GM19395 (cell line): ENCODE measurements around the gene ACP2.
A peak's percentile ranks its signal among the peaks of the same experiment; 100 is the strongest.

ENCODE experiments used
- ATAC-seq: cut with Tn5 transposase; IDR thresholded peaks from one replicate; pipeline ENCODE4 v1.9.1; 2021; ENCODE audit warnings: mild to moderate bottlenecking, moderate library complexity; ENCODE audit not compliant: unreplicated experiment

ACP2 gene

DNA sequence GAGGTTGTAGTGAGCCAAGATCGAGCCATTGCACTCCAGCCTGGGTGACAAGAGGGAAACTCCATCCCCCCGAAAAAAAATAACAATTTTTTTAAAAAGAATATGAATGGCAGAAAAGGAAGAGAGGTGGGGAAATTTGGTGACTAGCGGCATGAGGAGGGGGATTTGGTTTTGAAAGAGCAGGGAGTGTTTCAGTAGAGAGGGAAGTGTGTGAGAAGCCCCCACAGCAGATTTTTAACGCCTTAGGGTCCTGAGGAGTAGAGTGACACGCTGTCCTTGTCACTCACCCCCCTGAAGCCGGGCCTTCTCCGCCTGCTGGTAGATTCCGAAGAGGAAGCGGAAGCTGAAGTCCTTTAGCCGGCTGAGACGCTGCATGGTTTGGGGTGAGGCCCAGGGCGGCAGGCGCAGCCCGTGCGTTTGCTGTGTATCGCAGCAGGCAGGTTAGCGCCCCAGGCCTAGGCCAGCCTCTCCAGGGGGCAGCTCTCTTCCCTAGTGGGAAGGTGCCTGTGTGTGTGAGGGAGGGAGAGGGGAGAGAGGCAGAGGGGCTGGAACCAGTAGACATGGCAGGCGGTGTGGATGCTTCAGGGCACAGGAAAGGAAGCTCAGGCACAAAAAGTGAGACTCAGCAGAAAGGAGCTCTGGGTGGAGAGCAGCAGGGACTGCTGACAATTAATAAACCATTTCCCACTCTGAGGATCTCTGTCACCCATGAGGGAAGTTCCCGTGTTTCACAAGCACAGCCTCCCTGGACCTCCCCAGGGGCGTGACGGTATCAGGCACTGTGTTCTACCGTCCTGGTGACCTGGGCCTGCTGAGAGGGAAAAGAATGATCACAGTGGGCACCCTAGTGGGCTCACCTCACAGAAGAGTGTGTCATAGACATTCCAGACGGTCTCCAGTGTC is 3.9 kb downstream of the ACP2 start:
- ATAC-seq: no peak

DNA sequence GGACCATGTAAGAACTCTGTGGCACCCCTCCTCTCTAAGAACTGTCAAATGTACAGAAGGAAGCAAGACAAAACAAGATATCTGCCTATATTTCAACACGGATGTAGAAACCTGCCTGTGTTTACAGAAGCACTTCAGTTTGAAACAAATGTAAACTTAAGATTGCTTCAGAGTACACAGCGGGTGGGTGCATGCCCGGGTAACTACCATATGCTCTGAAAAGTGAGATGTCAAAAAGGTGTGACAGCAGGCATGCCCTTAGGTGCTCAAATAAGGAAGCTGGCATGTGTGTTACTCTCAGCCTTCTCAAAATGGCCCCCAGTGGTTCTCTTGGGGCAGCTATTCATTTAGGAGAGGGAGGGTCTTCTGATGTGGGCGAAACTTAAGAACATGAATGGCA is 5.2 kb downstream of the ACP2 start:
- no peak for ATAC-seq

DNA sequence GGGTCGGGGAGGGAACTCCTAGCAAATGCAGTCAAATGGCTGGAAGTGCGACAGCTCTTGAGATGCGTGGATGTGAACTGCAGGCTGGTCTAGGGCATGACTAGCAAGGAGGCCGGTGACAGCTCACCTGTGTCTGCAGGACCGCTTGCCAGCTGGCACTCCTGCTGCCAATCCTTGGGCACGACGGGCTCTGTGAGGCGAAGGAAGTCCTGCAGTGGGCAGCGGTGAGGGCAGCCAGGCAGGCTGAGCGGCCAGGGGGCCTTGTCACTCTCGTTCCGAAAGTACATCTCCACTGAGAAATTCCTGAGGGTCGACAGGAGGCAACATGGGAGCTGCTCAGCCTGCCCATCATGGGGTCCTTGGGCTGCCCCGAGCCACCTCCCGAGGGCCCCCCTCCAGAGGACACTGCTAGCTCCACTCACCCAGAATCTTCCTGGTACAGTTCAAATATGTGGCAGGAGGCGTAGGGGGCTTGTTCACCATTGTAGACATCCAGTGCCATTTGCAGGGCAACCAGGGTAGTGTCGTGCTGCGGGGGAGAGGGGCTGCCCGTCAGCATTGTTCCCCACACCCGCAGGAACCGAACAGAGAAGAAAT is 5.9 kb downstream of the ACP2 start:
- no peak for ATAC-seq

DNA sequence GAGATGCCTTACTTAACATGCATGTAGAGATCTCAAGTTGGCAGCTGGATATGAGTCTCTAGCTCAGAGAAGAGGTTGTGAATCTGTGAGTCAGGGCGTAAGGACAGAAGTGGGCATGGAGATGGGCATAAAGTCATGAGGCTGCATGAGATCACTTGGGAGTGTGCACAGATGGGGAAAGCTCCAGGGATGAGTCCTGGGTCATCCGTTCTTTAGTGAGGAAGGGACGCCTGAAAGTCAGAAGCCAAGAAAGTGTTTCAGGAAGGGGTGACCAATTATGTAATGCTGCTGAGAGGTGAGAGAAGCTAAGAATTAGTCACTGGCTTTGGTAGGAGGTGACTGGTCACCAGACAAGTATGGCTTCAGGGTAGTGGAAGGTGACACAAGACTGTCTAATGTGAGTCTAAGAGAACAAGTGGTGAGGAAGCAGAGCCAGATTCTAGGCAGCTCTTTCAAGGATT is 6.7 kb downstream of the ACP2 start:
- no peak for ATAC-seq

DNA sequence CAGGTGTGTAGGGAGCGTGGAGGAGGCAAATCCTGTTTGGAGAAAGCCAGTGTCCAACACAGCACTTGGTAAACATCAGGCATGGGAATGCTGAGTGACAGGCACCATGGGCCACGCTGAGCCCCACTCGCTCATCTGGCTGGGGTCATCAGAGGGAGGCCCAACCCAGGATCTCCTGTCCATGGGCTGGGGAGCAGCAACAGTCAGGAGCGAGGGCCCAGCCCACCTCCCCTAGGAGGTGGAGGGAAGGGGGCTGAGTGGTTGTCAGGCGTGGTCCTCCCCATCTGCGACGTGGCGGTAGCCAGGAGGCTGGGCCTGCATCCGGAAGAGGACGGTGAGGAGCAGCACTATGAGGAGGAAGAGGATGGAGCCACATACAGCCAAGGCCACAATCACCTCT is 8.8 kb downstream of the ACP2 start:
- ATAC-seq: no peak

DNA sequence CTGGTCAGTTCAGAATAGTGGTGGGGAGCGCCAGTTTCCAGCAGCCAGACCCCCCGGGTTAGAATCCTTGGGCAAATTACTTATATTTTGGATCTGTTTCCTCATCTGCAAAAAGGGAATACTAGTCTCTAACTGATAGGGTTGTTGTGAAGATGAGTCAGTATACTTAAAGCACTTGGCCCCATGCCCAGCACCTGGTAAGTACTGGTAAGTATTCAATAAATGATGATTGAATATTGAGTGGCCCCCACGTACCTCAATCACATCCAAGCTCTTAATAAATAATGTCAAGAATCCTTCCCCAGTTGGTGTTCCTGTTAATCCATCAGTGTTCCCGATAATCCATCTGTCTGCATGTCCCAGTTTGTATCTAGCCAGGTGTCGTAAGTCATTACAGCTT is 12.1 kb downstream of the ACP2 start:
- no peak for ATAC-seq

DNA sequence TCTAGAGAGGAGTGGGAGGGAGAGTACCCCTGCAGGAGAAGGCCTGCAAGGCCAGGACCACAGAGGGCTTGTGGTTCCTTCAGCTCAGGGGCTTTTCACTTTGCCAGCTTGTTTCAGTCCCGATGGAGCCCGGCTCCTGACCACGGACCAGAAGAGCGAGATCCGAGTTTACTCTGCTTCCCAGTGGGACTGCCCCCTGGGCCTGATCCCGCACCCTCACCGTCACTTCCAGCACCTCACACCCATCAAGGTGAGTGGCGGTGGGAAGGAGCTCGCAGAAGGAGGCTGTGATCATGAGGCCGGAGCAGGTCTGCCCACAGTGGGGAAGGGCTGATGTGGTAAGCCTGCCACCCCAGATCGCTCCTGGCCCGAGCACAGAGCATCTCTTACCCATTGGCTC is 13.5 kb downstream of the ACP2 start:
- ATAC-seq: no peak

DNA sequence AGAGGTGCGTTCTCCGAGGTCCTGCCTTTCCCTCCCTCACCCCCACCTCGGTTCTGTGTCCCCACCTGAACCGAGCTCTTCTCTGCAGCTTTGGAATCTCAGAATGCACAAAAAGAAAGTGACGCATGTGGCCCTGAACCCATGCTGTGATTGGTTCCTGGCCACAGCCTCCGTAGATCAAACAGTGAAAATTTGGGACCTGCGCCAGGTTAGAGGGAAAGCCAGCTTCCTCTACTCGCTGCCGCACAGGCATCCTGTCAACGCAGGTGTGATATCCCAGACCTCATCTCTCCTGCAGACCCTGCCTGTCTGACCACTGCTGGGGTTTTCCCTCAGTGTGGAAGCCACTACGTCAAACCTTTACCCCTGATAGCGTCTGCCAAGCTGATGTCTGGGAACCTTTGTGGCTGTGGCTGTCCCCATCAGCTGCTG is 13.9 kb downstream of the ACP2 start:
- no peak for ATAC-seq

DNA sequence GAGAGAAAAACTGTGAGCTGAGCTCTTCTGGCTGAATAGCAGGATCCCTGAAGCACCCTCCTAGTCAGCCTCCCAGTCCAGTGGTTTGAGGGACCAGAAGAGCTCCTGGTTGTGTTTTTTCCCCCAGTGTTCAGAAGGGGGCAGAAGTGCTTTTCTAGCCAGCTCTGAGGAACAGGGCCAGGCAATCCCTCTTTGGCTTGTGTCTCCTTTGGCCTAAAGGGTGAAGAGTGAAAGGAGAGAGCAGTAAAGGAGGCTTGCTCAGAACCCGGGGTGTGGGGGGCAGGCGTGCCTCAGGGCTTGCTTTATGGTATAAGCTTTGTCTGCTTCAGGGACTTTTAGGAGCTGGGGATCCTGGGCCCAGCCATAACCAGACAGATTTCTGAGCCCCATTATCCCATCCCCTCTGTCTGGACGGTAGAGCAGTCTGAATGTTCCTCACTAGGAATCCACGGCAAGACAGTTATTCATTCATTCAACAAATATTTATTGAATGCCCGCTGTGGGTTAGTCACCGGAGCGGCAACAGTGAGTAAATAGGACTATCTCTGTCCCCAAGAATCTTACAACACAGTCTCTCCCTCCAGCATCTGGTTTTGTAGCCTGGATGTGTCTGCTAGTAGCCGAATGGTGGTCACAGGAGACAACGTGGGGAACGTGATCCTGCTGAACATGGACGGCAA is 14.5 kb downstream of the ACP2 start:
- no peak for ATAC-seq

DNA sequence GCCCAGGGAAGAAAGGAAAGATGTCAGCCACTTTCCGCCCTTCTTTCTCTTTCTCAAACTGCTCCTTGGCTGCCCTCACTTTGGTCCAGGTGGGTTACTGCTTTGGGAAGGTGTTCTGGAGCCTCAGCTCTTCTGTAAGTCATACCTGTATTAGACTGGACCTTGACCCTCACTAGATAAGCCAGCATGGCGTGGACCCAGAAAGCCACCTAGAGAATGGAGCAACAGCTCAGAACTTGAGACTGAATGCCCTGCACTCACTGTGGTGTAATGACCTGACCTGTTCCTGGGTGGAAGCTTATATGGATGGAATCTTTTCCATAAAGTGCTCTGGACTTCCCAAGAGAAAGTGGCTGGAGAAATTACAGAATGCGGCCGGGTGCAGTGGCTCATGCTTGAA is 15.6 kb downstream of the ACP2 start:
- no peak for ATAC-seq

DNA sequence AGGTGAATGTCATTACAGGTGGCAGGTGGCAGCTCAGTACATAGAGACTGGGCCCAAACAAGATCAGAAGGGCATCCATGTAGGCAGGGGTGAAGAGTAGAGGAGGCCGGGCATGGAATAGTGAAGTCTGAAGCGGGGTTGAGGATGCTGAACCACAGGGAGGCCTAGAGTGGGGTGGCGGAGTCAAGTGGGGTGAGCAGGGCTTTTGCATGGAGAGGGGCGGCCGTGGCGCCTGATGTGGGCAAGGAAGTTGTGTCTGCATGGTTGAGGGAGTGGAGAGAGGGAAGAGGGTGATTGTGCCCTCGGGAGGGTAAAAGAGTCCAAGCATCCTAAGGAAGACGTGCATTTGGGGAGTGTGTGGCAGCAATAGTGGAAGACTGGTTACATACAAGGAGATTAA is 19.5 kb downstream of the ACP2 start:
- no peak for ATAC-seq

DNA sequence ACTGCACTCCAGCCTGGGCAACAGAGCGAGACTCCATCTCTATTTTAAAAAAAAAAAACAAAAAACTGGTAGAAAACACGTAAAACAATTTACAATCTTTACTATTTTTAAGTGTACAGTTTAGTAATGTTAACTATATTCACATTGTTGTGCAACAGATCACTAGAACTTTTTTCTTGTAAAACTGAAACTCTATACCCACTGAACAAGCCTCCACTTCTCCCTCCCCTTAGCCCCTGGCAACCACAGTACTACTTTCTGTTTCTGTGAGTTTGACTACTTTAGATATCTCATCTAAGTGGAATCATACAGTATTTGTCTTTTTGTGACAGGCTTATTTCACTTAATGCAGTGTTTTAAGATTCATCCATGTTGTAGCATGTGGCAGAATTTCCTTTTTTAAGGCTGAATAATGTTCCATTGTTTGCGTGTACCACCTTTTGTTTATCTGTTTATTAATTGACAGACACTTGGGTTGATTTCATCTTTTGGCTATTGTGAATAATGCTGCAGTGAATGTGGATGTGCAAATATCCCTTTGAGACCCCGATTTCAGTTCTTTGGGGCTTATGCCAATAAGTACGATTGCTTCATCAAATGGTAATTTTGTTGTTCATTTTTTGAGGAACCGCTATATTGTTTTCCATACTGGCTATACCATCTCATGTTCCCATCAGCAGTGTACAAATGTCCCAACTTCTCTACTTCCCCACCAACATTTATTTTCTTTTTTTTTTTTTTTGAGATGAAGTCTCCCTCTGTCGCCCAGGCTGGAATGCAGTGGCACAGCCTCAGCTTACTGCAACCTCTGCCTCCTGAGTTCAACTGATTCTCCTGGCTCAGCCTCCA is 22.8 kb downstream of the ACP2 start:
- ATAC-seq: peak; percentile 92

DNA sequence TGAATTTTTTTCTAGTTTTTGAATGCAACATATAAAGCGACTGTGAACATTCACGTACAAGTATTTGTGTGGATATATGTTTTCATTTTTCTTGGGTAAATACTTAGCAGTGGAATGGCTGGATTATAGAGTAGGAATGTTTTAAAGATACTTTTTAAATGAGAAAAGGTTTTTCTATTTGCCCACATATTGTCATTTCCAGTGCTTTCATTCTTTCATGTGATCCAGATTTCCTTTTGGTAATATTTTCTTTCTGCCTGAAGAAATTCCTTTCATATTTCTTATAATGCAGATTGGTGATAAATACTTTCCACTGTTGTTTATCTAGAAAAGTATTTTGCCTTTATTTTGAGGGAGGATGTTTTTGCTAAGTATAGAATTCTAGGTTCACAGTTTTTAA is 25.9 kb downstream of the ACP2 start:
- ATAC-seq: no peak

DNA sequence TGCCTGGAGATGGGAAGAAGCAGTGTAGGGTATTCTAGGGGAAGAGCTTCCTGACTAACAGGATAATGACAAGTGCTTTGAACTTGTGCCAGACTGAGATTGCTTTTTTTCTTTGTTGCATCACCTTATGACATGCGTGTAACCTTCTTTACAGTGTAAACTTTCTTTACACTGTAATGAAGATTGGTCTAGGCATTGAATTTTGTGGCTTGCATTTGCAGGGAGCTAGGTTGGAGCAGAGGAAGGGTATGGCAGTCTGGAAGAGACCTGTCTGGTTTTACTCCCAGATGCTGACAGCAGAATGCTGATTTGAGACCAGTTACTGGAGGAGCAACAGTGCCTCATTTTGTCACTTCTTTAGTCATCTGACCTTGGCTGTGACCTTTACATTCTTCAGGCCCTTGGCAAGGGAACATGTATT is 28.2 kb downstream of the ACP2 start:
- no peak for ATAC-seq

DNA sequence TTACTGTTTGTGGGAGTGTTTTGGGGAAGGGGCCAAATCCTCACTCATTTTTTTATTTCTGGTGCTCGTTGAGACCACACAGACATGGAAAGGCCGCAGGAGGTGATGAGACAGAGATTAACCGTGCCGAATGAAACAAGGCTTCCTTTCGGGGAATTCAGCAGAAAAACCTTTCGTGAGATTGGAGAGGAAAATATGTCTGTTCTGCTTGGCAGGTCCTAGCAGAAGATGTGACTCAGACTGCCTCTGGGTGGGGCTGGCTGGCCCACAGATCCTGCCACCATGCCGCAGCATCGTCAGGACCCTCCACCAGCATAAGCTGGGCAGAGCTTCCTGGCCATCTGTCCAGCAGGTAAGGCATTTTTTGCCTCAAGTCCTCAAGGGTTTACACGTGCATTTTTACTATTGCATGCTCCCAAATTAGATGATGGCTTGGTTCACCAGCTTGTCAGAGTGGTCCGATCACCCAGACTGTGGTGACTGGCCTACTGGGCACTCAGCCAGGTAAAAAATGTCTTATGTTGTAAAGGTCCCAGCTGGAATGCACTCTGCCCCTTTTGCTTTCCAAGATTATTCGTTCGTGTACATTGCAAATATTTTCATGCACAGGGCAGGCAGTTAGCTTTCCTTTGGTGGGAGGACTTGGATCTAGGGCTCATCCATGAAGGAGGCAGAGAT is 32.4 kb downstream of the ACP2 start:
- no peak for ATAC-seq

DNA sequence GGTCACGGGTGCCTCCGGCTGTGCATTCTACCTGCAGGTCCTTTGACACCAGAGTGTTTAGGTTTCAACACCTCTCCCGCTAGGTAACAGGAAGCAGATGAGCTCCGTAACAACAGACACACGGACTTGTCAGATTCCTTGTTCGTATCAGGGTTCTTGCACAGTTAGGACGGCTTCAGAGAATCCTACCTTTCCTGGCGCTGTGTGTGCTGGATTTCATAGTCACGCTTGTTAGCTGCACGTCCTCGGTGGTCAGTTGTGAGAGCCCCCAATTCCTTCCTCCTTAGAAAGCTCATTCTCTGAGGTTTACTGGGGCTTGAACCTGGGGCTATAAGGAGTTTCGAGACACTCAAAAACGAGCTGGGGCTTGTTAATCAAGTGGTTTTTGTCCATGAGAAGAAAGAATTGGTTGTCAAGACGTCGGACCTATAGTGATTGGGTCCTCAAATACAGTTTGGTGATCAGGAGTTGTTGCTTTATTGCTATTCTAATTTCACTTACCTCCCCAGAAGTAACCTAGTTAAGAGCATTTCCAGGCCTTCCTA is 33.2 kb downstream of the ACP2 start:
- no peak for ATAC-seq

DNA sequence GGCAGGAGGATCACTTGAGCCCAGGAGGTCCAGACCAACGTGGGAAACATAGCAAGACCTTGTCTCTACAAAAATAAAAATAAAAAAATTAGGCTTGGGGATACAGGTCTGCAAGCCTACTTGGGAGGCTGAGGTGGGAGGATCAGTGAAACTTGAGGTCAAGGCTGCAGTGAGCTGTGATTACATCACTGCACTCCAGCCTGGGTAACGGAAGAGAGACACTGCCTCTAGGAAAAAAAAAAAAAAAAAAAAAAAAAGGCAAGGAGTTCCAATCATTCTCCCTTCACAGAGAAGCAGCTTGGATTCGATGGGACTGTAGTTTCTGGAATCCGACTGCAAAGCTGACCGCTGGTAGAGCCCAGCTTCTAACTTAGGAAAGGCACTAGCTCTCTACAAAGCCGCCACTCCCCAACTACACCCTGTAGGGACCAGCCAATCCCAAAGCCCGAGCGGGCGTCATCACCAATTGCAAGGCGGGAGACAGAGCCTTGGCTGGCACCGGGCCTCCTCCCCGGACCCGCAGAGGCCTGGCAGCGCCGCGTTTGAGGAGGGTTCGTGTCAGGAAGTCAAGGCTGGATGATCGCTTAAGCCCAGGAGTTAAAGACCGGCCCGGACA is 34.6 kb downstream of the ACP2 start:
- peak; percentile 59 for ATAC-seq

DNA sequence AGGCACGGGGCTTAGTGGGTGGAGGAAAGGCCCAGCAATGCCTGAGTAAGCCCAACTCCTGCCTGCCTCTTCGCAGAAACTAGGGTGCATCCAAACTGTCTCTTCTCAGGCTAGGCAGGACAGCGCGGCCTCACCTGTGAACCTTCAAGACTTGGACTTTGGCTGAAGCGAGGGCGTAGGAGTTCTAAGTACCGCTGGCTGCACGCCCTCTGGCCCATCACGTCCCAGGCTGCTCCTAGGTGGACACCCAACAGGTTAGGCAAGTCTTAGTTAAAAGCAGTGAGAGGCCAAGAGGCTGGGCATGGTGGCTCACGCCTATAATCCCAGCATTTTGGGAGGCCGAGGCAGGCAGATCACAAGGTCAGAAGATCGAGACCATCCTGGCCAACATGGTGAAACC is 35.7 kb downstream of the ACP2 start:
- no peak for ATAC-seq

DNA sequence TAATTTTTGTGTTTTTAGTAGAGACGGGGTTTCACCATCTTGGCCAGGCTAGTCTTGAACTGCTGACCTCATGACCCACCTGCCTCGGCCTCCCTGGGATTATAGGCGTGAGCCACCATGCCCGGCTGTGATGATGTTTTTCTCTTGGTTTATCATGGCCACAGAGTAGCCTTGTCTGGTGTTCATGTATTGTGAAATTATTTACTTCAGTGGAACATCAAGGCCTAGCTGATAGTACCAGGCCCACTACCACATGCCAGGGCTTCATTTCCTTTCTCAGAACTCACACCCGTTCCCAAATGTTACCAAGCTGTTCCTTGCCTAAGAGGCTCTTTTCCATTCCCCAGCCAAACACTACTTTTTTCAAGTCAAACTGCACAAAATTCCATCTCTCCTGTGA is 40.0 kb downstream of the ACP2 start:
- ATAC-seq: no peak
